K562 treated with DMSO at 1 percent for 24 hours (cell line): ENCODE results near the gene OLFML2B. TPM values are rescaled to one million over a fixed set of nuclear protein-coding genes. Genes with fewer than 3 reads are reported as not detected.

ENCODE experiments used
- total RNA-seq: library from RNA; unstranded; fragments of 300-600 nt; gene quantifications from 2 replicates; pipeline ENCODE4 v1.2.3, GENCODE V29; 2022; ENCODE audit warnings: low read depth; ENCODE audit not compliant: insufficient read depth

Gene OLFML2B
- total RNA-seq: not detected in 2 replicates

GRCh38 chr1:162023547-162024501 is at the start of gene OLFML2B:
Gene OLFML2B, minus strand, starts transcription at chr1:162023869. Its CDS starts 439 bp downstream, at chr1:162023430.

GRCh38 chr1:162069334-162070093 is 45.8 kb upstream of the OLFML2B start, which contains the start of gene NOS1AP:
Gene NOS1AP, plus strand, starts transcription at chr1:162069691. Its CDS starts 487 bp downstream, at chr1:162070178.

Other genes starting within 250 kb of the OLFML2B start
- gene NOS1AP, start 45.8 kb upstream of the OLFML2B start, total RNA-seq: 0.73 and 0.96 TPM in 2 replicates